ENCODE measurements around the gene SPATA9. TPM values are rescaled to one million over a fixed set of nuclear protein-coding genes. Genes with fewer than 3 reads are reported as not detected.

SPATA9 gene
- total and polyA plus RNA-seq, 2 of the 13 experiments (the other 11 are each of a cell fraction or from before 2014, with no cell fraction given): not detected

GRCh38 chr5:95673081-95673480, 9.7 kb downstream of the SPATA9 start (continued):
- peak; percentile 56; the same call in 1 of the 2 replicates for TF ChIP-seq ZNF121 (CRISPR knock-in tag; IDR thresholded peaks at IDR 0.05)
- no peak for TF ChIP-seq FOXA3 (CRISPR knock-in tag; IDR thresholded peaks at IDR 0.05)
- peak; percentile 49; the same call in 1 of the 2 replicates for TF ChIP-seq CEBPG (CRISPR knock-in tag; IDR thresholded peaks at IDR 0.05)
- no peak for TF ChIP-seq ZNF746 (CRISPR knock-in tag; IDR thresholded peaks at IDR 0.05)
- no peak for TF ChIP-seq ZNF510 (CRISPR knock-in tag; IDR thresholded peaks at IDR 0.05; ENCODE audit: low read depth)
- no peak for TF ChIP-seq TEAD3 (CRISPR knock-in tag; optimal IDR thresholded peaks at IDR 0.05; ENCODE audit: borderline replicate concordance)
- TF ChIP-seq POLR2G (IDR thresholded peaks at IDR 0.05; ENCODE audit: low read depth, low read length): no peak
- no peak for TF ChIP-seq ZKSCAN5 (CRISPR knock-in tag; IDR thresholded peaks at IDR 0.05)
- no peak for TF ChIP-seq PTBP1 (IDR thresholded peaks at IDR 0.05; ENCODE audit: low read depth, low read length, poor library complexity, severe bottlenecking)
- TF ChIP-seq ZNF724P (CRISPR knock-in tag; IDR thresholded peaks at IDR 0.05; ENCODE audit: borderline replicate concordance): no peak
- peak; percentile 70; the same call in 1 of the 2 replicates for TF ChIP-seq CEBPB (IDR thresholded peaks at IDR 0.05; ENCODE audit: borderline replicate concordance, low read depth, low read length)
- no peak for TF ChIP-seq RFX5 (IDR thresholded peaks at IDR 0.05; ENCODE audit: low read depth, low read length)
- TF ChIP-seq, protein P1, sequence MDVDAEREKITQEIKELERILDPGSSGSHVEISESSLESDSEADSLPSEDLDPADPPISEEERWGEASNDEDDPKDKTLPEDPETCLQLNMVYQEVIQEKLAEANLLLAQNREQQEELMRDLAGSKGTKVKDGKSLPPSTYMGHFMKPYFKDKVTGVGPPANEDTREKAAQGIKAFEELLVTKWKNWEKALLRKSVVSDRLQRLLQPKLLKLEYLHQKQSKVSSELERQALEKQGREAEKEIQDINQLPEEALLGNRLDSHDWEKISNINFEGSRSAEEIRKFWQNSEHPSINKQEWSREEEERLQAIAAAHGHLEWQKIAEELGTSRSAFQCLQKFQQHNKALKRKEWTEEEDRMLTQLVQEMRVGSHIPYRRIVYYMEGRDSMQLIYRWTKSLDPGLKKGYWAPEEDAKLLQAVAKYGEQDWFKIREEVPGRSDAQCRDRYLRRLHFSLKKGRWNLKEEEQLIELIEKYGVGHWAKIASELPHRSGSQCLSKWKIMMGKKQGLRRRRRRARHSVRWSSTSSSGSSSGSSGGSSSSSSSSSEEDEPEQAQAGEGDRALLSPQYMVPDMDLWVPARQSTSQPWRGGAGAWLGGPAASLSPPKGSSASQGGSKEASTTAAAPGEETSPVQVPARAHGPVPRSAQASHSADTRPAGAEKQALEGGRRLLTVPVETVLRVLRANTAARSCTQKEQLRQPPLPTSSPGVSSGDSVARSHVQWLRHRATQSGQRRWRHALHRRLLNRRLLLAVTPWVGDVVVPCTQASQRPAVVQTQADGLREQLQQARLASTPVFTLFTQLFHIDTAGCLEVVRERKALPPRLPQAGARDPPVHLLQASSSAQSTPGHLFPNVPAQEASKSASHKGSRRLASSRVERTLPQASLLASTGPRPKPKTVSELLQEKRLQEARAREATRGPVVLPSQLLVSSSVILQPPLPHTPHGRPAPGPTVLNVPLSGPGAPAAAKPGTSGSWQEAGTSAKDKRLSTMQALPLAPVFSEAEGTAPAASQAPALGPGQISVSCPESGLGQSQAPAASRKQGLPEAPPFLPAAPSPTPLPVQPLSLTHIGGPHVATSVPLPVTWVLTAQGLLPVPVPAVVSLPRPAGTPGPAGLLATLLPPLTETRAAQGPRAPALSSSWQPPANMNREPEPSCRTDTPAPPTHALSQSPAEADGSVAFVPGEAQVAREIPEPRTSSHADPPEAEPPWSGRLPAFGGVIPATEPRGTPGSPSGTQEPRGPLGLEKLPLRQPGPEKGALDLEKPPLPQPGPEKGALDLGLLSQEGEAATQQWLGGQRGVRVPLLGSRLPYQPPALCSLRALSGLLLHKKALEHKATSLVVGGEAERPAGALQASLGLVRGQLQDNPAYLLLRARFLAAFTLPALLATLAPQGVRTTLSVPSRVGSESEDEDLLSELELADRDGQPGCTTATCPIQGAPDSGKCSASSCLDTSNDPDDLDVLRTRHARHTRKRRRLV (CRISPR knock-in tag; IDR thresholded peaks at IDR 0.05): no peak
